ENCODE measurements around the gene RFX4.

Gene RFX4

DNA sequence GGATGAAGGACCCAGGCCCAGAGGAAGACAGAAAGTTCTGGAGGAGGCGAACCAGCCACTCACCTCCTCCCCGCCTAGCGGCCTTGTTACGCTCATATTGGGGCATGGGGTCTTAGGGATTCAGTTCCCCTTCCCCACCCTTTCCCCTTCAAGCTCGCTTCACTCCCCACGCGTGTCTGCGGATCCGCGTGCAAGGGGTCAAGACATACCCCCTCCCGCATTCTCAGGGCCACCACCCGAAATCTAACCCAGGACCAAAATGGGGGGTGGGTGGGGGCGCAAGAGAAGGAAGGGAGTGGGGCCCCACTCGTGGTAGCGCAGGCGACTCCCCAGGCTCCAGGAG, 584 bp upstream of the RFX4 start:
- H3K27ac ChIP-seq (ENCODE audit: low read length), result no peak overlapping the region

DNA sequence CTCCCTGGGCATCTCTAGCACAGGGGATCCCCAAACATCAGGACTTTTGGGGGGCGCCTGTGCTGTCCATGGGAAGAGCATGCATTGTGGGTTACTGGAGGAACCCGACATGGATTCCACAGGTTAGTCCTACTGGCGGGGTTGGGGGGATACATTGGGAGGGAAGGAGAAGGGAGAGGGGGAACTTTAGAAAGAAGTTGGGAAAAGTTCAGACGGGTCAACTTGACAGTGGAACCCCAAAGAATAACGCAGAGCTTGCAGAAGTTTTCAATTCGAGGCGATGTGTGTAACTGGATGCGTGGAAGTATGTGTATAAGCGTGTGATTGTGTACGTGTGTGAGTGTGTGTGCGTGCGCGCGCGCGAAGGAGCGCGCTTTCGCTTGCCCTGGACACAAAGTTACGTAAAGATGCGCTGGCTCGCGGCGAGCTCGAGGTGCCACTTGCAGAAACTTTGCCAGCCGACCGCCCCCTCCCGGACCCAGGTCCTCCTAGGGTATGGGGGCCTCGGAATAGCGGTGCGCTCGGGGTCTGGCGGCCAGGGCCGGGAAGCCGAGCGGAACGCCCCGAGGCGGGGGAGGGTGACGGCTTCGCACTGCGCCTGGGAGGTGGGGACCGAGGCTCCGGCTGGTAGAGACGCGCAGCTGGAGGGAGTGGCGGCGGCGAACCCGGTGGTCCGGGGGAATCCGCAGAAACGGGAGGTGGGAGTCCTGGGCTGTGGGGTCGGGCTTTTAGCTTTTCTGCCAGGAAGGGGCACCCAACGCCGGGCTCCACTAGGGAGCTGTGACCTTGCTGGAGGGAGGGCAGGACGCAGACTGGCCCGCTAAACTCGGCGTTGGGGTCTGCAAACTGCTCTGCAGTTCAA, 669 bp downstream of the RFX4 start:
- Histone ChIP-seq H4K20me1 (ENCODE audit: insufficient read depth, low read length) (no peaks in the 10 kb centered on the region), H3F3A (ENCODE audit: insufficient read depth, low read length) (no peaks in the 10 kb centered on the region), H3K4me3 (ENCODE audit: low read length) (0 out of 2 replicates have a peak overlapping the region, but pooled peaks have one; percentile 12), H3K79me2 (ENCODE audit: low read length) (no peaks in the 10 kb centered on the region), H3K27ac (ENCODE audit: low read length) (no peak overlapping the region), H3K9me2 (replicated peaks; ENCODE audit: insufficient read depth, low read length) (no peaks in the 10 kb centered on the region), H3K4me2 (ENCODE audit: low read depth, low read length) (peak overlapping the region; percentile 32; the same call in 1 of the 2 replicates), H3K27me3 (replicated peaks; ENCODE audit: insufficient read depth, low read length) (peaks cover 64% of the 10 kb centered on the region), H3K4me1 (ENCODE audit: low read length) (no peaks in the 10 kb centered on the region), H3K9me3 (replicated peaks; ENCODE audit: insufficient read depth, low read length) (no peaks in the 10 kb centered on the region), H2AFZ (ENCODE audit: low read length) (no peak overlapping the region), H3K36me3 (replicated peaks; ENCODE audit: insufficient read depth, low read length) (no peaks in the 10 kb centered on the region), H3K9ac (ENCODE audit: low read length) (no peak overlapping the region)
- no peak for TF ChIP-seq EZH2phosphoT487 (IDR thresholded peaks at IDR 0.05; ENCODE audit: low read length)
- TF ChIP-seq, protein P1, sequence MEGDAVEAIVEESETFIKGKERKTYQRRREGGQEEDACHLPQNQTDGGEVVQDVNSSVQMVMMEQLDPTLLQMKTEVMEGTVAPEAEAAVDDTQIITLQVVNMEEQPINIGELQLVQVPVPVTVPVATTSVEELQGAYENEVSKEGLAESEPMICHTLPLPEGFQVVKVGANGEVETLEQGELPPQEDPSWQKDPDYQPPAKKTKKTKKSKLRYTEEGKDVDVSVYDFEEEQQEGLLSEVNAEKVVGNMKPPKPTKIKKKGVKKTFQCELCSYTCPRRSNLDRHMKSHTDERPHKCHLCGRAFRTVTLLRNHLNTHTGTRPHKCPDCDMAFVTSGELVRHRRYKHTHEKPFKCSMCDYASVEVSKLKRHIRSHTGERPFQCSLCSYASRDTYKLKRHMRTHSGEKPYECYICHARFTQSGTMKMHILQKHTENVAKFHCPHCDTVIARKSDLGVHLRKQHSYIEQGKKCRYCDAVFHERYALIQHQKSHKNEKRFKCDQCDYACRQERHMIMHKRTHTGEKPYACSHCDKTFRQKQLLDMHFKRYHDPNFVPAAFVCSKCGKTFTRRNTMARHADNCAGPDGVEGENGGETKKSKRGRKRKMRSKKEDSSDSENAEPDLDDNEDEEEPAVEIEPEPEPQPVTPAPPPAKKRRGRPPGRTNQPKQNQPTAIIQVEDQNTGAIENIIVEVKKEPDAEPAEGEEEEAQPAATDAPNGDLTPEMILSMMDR (IDR thresholded peaks at IDR 0.05; ENCODE audit: low read length), result no peak
- no peak for TF ChIP-seq EZH2 (optimal IDR thresholded peaks at IDR 0.05; ENCODE audit: low read depth, low read length)
- no peak for DNase-seq

More for the DNA sequence above, 584 bp upstream of the RFX4 start:
- H2AFZ ChIP-seq (ENCODE audit: low read length), result no peak overlapping the region
- no peaks in the 10 kb centered on the region for H3K9me3 ChIP-seq (replicated peaks; ENCODE audit: insufficient read depth, low read length)
- H3K9ac ChIP-seq (ENCODE audit: low read length), result no peak overlapping the region
- no peaks in the 10 kb centered on the region for H3K4me1 ChIP-seq (ENCODE audit: low read length)
- H3K4me3 ChIP-seq (ENCODE audit: low read length), result no peak overlapping the region
- no peaks in the 10 kb centered on the region for H3F3A ChIP-seq (ENCODE audit: insufficient read depth, low read length)
- TF ChIP-seq EZH2 (optimal IDR thresholded peaks at IDR 0.05; ENCODE audit: low read depth, low read length) (no peak), EZH2phosphoT487 (IDR thresholded peaks at IDR 0.05; ENCODE audit: low read length) (no peak)
- TF ChIP-seq, protein P1 (IDR thresholded peaks at IDR 0.05; ENCODE audit: low read length), result no peak
- H3K9me2 ChIP-seq (replicated peaks; ENCODE audit: insufficient read depth, low read length), result no peaks in the 10 kb centered on the region
- H4K20me1 ChIP-seq (ENCODE audit: insufficient read depth, low read length), result no peaks in the 10 kb centered on the region
- no peak overlapping the region for H3K4me2 ChIP-seq (ENCODE audit: low read depth, low read length)
- no peaks in the 10 kb centered on the region for H3K79me2 ChIP-seq (ENCODE audit: low read length)
- no peak for DNase-seq
- H3K27me3 ChIP-seq (replicated peaks; ENCODE audit: insufficient read depth, low read length), result peaks cover 52% of the 10 kb centered on the region
- H3K36me3 ChIP-seq (replicated peaks; ENCODE audit: insufficient read depth, low read length), result no peaks in the 10 kb centered on the region

DNA sequence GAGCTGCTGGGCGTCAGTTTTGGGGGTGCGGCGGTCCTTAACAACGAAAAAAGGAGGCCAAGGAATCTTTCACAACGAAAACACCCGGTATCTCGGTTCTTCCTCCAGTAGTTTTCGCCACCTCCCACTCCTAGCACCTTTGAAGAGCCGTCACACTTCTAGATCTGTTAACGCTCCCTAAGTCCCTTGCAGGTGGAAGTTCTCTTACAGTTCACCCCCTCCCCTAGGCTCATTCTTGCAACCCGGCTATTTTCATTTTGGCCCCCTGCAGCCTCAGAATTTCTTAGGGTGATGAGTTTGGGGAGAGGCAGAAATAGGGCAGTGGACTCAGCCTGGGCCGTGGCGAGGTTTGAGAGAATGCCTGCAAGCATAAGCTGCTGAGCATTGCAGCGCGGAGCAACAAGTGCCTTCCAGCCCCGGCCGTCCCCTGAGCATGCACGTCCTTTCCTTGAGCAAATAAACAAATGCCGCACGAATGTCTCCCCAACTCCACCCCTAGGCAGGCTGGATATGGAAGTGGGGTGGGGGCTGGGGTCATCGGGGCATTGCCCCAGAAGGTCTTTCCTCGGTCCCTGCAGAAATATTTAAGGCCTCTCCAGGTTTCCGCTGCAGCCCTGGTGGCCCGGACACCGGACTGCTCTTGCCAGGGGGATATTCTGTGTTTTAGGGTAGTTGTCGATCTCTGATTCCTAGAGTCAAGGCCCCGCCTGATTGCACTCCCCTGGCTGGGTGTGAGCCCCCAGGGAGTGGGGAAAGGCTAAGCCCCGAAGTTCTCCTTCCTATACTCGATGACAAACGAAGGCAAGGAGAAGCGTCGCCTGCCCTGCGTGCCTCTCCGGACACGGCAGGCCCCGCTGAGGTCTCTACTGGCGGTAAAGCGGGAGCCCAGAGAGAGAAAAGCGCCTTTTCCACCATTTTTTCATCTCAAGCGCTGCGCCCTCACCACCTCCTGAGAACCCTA, 1.6 kb downstream of the RFX4 start:
- no peaks in the 10 kb centered on the region for H3K36me3 ChIP-seq (replicated peaks; ENCODE audit: insufficient read depth, low read length)
- H3K4me2 ChIP-seq (ENCODE audit: low read depth, low read length), result peak overlapping the region; percentile 15; the same call in 1 of the 2 replicates
- H3K4me1 ChIP-seq (ENCODE audit: low read length), result no peaks in the 10 kb centered on the region
- H3F3A ChIP-seq (ENCODE audit: insufficient read depth, low read length), result no peaks in the 10 kb centered on the region
- H3K9me2 ChIP-seq (replicated peaks; ENCODE audit: insufficient read depth, low read length), result no peaks in the 10 kb centered on the region
- no peaks in the 10 kb centered on the region for H4K20me1 ChIP-seq (ENCODE audit: insufficient read depth, low read length)
- TF ChIP-seq, protein P1 (IDR thresholded peaks at IDR 0.05; ENCODE audit: low read length), result no peak
- TF ChIP-seq EZH2 (optimal IDR thresholded peaks at IDR 0.05; ENCODE audit: low read depth, low read length) (no peak), EZH2phosphoT487 (IDR thresholded peaks at IDR 0.05; ENCODE audit: low read length) (no peak)
- no peaks in the 10 kb centered on the region for H3K9me3 ChIP-seq (replicated peaks; ENCODE audit: insufficient read depth, low read length)
- no peak overlapping the region for H3K9ac ChIP-seq (ENCODE audit: low read length)
- H2AFZ ChIP-seq (ENCODE audit: low read length), result no peak overlapping the region
- H3K79me2 ChIP-seq (ENCODE audit: low read length), result no peaks in the 10 kb centered on the region
- no peak for DNase-seq
- H3K27me3 ChIP-seq (replicated peaks; ENCODE audit: insufficient read depth, low read length), result peaks cover 72% of the 10 kb centered on the region
- H3K4me3 ChIP-seq (ENCODE audit: low read length), result no peak overlapping the region
- H3K27ac ChIP-seq (ENCODE audit: low read length), result no peak overlapping the region

All from MM.1S (cell line).